Measurements from ENCODE around the gene PRLH. TPM values are rescaled to one million over a fixed set of nuclear protein-coding genes. Genes with fewer than 3 reads are reported as not detected.
"Not testable (repeated sequence)": the region's sequence is repeated elsewhere in the genome, so short reads cannot be mapped to it uniquely, and the experiment has no call there.

PRLH gene
- total and polyA plus RNA-seq, 2 donors = not detected

GRCh38 chr2:237600205-237600846, 34.0 kb downstream of the PRLH start:
- no peak for DNase-seq (ENCODE audit: extremely low spot score)
- WGBS = 28% methylated on average over 16 of the region's 16 CpGs
- H3K27ac ChIP-seq (ENCODE audit: low read depth) = no peak overlapping the region
- H3K4me1 ChIP-seq (ENCODE audit: insufficient read depth) = no peaks in the 10 kb centered on the region
- peak overlapping the region; percentile 8 for H3K4me3 ChIP-seq (ENCODE audit: low read depth, low read length)
- H3K36me3 ChIP-seq (ENCODE audit: insufficient read depth) = no peaks in the 10 kb centered on the region

GRCh38 chr2:237601453-237602116, 35.2 kb downstream of the PRLH start:
- H3K27ac ChIP-seq (ENCODE audit: low read depth) = no peak overlapping the region
- DNase-seq (ENCODE audit: extremely low spot score) = no peak
- WGBS = 92% methylated on average over 14 of the region's 14 CpGs
- no peaks in the 10 kb centered on the region for H3K36me3 ChIP-seq (ENCODE audit: insufficient read depth)
- H3K4me3 ChIP-seq (ENCODE audit: low read depth, low read length) = no peak overlapping the region
- H3K4me1 ChIP-seq (ENCODE audit: insufficient read depth) = no peaks in the 10 kb centered on the region

GRCh38 chr2:237602409-237602808, 36.0 kb downstream of the PRLH start:
- H3K4me1 ChIP-seq (ENCODE audit: insufficient read depth) = no peaks in the 10 kb centered on the region
- H3K27ac ChIP-seq (ENCODE audit: low read depth) = no peak overlapping the region
- 85% methylated on average over 7 of the region's 7 CpGs for WGBS
- no peaks in the 10 kb centered on the region for H3K36me3 ChIP-seq (ENCODE audit: insufficient read depth)
- no peak for DNase-seq (ENCODE audit: extremely low spot score)
- no peak overlapping the region for H3K4me3 ChIP-seq (ENCODE audit: low read depth, low read length)

GRCh38 chr2:237603049-237603717, 36.8 kb downstream of the PRLH start:
- H3K4me1 ChIP-seq (ENCODE audit: insufficient read depth) = no peaks in the 10 kb centered on the region
- H3K27ac ChIP-seq (ENCODE audit: low read depth) = no peak overlapping the region
- no peak overlapping the region for H3K4me3 ChIP-seq (ENCODE audit: low read depth, low read length)
- WGBS = 88% methylated on average over 13 of the region's 13 CpGs
- DNase-seq (ENCODE audit: extremely low spot score) = no peak
- no peaks in the 10 kb centered on the region for H3K36me3 ChIP-seq (ENCODE audit: insufficient read depth)

GRCh38 chr2:237603718-237604362, 37.5 kb downstream of the PRLH start:
- no peak for DNase-seq (ENCODE audit: extremely low spot score)
- no peaks in the 10 kb centered on the region for H3K4me1 ChIP-seq (ENCODE audit: insufficient read depth)
- no peak overlapping the region for H3K27ac ChIP-seq (ENCODE audit: low read depth)
- H3K4me3 ChIP-seq (ENCODE audit: low read depth, low read length) = no peak overlapping the region
- H3K36me3 ChIP-seq (ENCODE audit: insufficient read depth) = no peaks in the 10 kb centered on the region
- 40% methylated on average over 15 of the region's 15 CpGs for WGBS

GRCh38 chr2:237604391-237604790, 38.0 kb downstream of the PRLH start:
- DNase-seq (ENCODE audit: extremely low spot score) = no peak
- Histone ChIP-seq H3K27ac (ENCODE audit: low read depth) (no peak overlapping the region), H3K36me3 (ENCODE audit: insufficient read depth) (no peaks in the 10 kb centered on the region), H3K4me3 (ENCODE audit: low read depth, low read length) (no peak overlapping the region), H3K4me1 (ENCODE audit: insufficient read depth) (no peaks in the 10 kb centered on the region)
- WGBS = 94% methylated on average over 11 of the region's 11 CpGs

DNA sequence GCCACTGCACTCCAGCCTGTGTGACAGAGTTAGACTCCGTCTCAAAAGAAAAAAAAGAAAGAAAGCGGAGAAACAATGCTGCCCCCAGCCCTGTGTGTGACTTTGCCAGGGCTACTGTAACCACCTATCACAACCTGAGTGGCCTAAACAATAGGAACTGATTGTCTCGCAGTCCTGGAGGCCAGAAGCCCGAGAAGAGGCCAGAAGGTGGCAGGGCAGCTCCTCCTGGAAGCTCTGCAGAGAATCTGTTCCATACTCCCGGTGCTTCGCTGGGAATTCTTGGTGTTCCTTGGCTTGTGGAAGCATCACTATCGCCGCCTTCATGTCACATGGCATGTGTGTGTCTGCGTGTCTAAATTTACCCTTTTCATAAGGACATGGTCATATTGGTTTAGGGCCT, 38.6 kb downstream of the PRLH start:
- H3K4me3 ChIP-seq (ENCODE audit: low read depth, low read length) = no peak overlapping the region
- DNase-seq (ENCODE audit: extremely low spot score) = no peak

DNA sequence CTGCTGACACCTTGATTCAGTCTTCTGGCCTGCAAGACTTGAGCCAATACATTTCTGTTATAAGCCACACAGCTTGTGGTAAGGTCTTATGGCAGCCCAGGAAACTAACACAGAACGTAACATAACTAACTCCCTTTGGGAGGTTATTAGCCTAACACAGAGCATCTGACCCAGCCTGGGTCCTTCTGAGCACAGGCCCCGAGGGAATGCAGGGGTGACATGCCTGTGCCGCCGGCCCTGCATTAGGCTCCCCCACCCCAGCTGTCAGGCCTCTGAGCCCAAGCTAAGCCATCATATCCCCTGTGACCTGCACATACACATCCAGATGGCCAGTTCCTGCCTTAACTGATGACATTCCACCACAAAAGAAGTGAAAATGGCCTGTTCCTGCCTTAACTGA, 40.1 kb downstream of the PRLH start:
- 96% methylated on average over 4 of the region's 4 CpGs for WGBS
- not testable (repeated sequence) for H3K4me1 ChIP-seq (ENCODE audit: insufficient read depth); DNase-seq (ENCODE audit: extremely low spot score); H3K27ac ChIP-seq (ENCODE audit: low read depth); H3K36me3 ChIP-seq (ENCODE audit: insufficient read depth); H3K4me3 ChIP-seq (ENCODE audit: low read depth, low read length)

More for the DNA sequence above, 38.6 kb downstream of the PRLH start:
- H3K4me1 ChIP-seq (ENCODE audit: insufficient read depth) = no peaks in the 10 kb centered on the region
- 94% methylated on average over 9 of the region's 9 CpGs for WGBS
- H3K36me3 ChIP-seq (ENCODE audit: insufficient read depth) = no peaks in the 10 kb centered on the region
- no peak overlapping the region for H3K27ac ChIP-seq (ENCODE audit: low read depth)

DNA sequence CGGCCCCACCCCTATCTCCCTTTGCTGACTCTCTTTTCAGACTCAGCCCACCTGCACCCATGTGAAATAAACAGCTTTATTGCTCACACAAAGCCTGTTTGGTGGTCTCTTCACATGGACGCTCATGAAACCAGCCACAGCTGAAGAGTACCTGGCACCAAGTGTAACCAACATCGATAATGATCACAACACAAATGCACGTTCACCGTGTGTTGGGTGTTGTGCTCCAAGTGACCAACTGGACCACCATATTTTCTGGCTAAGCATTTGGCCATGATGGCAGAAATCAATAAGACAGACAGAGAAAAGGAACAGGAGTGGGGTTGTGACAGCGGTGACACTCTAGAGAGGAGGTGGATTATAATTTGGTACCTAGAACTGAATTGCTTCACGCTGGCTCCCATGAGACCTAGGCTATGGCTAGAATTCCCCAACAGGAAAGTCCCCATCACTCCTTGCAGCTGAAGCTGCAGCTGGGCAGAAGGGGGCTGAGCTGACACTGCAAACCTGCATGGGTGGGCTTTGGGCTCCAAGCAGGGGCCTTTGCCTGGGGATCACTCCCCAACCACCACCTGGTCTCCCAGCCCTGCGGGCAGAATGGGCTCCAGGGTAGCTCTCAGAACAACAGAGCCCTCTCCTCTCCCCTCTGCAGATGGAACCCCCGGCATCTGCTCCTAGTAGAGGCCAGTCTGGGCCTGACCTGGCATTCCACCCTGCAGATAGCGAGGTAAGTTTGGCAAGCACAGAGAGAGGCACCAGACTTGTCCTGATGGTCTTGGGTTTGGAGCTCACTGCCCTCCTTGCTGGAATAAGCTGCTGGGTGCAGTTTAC, 46.4 kb downstream of the PRLH start:
- no peak overlapping the region for H3K27ac ChIP-seq (ENCODE audit: low read depth)
- H3K4me1 ChIP-seq (ENCODE audit: insufficient read depth) = no peaks in the 10 kb centered on the region
- no peak overlapping the region for H3K4me3 ChIP-seq (ENCODE audit: low read depth, low read length)
- H3K36me3 ChIP-seq (ENCODE audit: insufficient read depth) = no peaks in the 10 kb centered on the region
- WGBS = 95% methylated on average over 10 of the region's 10 CpGs
- DNase-seq (ENCODE audit: extremely low spot score) = no peak

DNA sequence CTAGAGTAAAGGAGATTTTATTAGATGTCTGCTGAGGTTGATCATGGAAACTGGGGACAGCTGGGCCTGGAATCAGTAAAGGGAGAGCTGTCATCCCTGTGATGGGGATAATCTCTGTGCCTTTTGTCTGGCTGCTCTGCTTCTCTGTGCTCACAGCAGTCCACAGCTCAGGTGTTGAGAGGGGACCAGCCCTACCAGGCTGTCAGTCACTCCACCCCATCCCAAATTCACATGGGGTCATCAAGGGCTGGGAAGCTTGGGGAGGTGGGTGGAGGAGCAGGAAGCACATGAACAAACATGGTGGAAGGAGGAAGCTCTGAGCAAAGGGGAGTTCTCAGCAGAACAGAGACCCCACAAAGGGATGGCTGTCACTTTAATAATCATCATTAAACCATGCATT, 47.3 kb downstream of the PRLH start:
- DNase-seq (ENCODE audit: extremely low spot score) = no peak
- Histone ChIP-seq H3K36me3 (ENCODE audit: insufficient read depth) (no peaks in the 10 kb centered on the region), H3K27ac (ENCODE audit: low read depth) (no peak overlapping the region), H3K4me3 (ENCODE audit: low read depth, low read length) (no peak overlapping the region), H3K4me1 (ENCODE audit: insufficient read depth) (no peaks in the 10 kb centered on the region)

DNA sequence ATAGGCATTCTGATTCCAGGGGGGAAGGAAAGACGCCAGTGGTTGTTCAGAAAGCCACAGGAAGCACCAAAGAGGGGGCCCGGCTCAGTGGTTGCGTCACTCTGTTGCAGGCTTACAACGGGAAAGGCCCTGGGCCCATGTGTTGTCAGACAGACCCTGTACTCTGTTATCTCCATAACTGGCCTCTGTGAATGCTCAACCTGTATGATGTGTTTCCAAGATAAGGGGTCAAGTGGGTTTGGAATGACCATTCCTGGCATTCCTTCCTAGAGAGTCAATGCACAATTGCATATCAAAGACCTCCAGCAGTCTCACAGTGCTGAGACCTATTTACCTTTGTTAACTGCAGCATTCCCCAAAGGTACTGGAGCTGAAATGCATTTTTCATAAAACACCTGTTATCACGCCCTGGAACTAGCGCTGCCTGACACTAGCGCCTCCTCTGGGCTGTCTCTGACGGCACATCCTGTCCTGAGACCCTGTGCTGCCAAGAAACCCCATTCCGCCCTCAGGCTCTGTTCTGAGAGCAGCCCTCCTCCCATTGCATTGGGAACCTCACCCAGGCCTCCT, 47.9 kb downstream of the PRLH start:
- DNase-seq (ENCODE audit: extremely low spot score) = no peak
- no peaks in the 10 kb centered on the region for H3K4me1 ChIP-seq (ENCODE audit: insufficient read depth)
- no peak overlapping the region for H3K27ac ChIP-seq (ENCODE audit: low read depth)
- H3K36me3 ChIP-seq (ENCODE audit: insufficient read depth) = no peaks in the 10 kb centered on the region
- no peak overlapping the region for H3K4me3 ChIP-seq (ENCODE audit: low read depth, low read length)
- WGBS = 77% methylated on average over 9 of the region's 9 CpGs

DNA sequence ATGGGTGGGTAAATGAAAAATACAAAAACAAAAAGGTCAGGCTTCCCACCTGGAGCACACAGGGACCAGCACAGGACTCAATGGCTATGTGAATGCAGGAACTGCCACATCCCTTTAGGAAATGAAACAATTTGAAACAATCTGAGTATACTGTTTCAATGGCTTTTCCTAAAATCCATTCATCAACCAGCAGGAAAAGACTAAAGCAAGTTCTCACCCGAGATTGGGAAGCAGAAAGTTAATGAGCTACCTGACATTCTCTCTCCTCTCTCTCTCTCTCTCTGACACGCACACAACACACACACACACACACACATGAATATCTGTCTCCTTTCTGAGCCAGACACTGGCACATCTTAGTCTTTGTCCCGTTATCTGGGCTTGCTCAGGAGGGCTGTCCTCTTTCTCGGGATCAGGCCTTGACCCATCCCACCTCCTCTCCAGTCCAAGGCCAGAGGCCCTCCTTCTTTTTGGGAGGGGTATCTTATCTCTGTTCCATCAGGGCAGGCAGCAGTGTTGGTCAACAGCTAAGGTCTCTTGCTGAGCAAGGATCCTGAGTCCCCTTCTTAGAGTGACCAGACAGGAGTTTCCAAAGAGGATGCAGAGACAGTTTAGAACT, 49.4 kb downstream of the PRLH start:
- 60% methylated on average over 4 of the region's 4 CpGs for WGBS
- no peak for DNase-seq (ENCODE audit: extremely low spot score)
- Histone ChIP-seq H3K27ac (ENCODE audit: low read depth) (no peak overlapping the region), H3K4me1 (ENCODE audit: insufficient read depth) (no peaks in the 10 kb centered on the region), H3K36me3 (ENCODE audit: insufficient read depth) (no peaks in the 10 kb centered on the region), H3K4me3 (ENCODE audit: low read depth, low read length) (no peak overlapping the region)

DNA sequence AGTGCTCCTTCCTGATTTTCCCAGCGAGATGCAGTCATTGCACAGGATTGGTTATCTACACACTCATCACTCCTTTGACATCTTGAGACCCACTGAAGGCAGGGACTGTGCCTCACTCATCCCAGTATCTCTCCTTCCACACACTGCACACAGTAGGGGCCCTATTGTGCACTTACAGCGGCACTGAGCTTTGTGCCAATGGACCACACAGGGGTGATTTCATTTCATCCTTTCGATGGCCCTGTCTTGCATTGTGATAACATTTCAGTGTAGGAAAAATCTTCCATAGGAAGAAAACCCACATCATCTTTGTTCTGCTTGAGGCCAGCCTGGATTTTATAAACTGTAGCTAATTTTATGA, 50.0 kb downstream of the PRLH start:
- no peaks in the 10 kb centered on the region for H3K36me3 ChIP-seq (ENCODE audit: insufficient read depth)
- no peaks in the 10 kb centered on the region for H3K4me1 ChIP-seq (ENCODE audit: insufficient read depth)
- DNase-seq (ENCODE audit: extremely low spot score) = no peak
- 36% methylated on average over 3 of the region's 3 CpGs for WGBS
- no peak overlapping the region for H3K4me3 ChIP-seq (ENCODE audit: low read depth, low read length)
- H3K27ac ChIP-seq (ENCODE audit: low read depth) = no peak overlapping the region
